Naive B cell (primary cell): Measurements from ENCODE around the gene YPEL5. TPM values are rescaled to one million over a fixed set of nuclear protein-coding genes. Genes with fewer than 3 reads are reported as not detected.

Experiments used
- ATAC-seq, 2 donors: fragments of 150-1000 bp; cut with Tn5 transposase; 2 replicates each; pipeline ENCODE4 v1.10.0; 2021; ENCODE audit warnings: low read depth in 2 of 2, mild to moderate bottlenecking in 2 of 2, moderate library complexity in 2 of 2
- DNase-seq: peaks from one replicate; pipeline ENCODE4 v3.0.0; 2022
- H3K27ac Mint-ChIP-seq, 6 donors: one replicate each; pipeline ENCODE4 v1.8.0; 2020 to 2022; ENCODE audit warnings: mild to moderate bottlenecking in 6 of 6, mixed read lengths in 6 of 6, moderate library complexity in 5 of 6, inconsistent platforms in 2 of 6
- H3K27me3 Mint-ChIP-seq, 3 donors: one replicate each; pipeline ENCODE4 v1.8.0; 2021 to 2022; ENCODE audit warnings: mixed read lengths in 3 of 3, mild to moderate bottlenecking in 1 of 3
- H3K36me3 Mint-ChIP-seq, 2 donors: one replicate each; pipeline ENCODE4 v1.8.0; 2020 to 2022; ENCODE audit warnings: mixed read lengths in 2 of 2, inconsistent platforms in 1 of 2, mild to moderate bottlenecking in 1 of 2
- H3K4me1 Mint-ChIP-seq, 3 donors: one replicate each; pipeline ENCODE4 v1.8.0; 2020 to 2022; ENCODE audit warnings: mixed read lengths in 3 of 3, inconsistent platforms in 1 of 3, mild to moderate bottlenecking in 1 of 3, moderate library complexity in 1 of 3
- H3K4me3 Mint-ChIP-seq, 8 donors: one replicate each; pipeline ENCODE4 v1.8.0; 2020 to 2022; ENCODE audit warnings: mild to moderate bottlenecking in 8 of 8, mixed read lengths in 8 of 8, moderate library complexity in 8 of 8, inconsistent platforms in 2 of 8
- H3K9me3 Mint-ChIP-seq, 7 donors: one replicate each; pipeline ENCODE4 v1.8.0; 2020 to 2022; ENCODE audit warnings: mixed read lengths in 7 of 7, mild to moderate bottlenecking in 5 of 7, inconsistent platforms in 2 of 7, moderate library complexity in 1 of 7
- polyA plus RNA-seq, 6 donors: library from polyadenylated mRNA; unstranded; fragments of 300-500 nt; fragmentation: Illumina TruSeq; gene quantifications; one replicate each; pipeline ENCODE4 v1.2.3, GENCODE V29; 2021; ENCODE audit warnings: low read depth in 6 of 6

The YPEL5 gene
- polyA plus RNA-seq, 6 donors from 2014 or later, result 196 to 315 (median 230) TPM

DNA sequence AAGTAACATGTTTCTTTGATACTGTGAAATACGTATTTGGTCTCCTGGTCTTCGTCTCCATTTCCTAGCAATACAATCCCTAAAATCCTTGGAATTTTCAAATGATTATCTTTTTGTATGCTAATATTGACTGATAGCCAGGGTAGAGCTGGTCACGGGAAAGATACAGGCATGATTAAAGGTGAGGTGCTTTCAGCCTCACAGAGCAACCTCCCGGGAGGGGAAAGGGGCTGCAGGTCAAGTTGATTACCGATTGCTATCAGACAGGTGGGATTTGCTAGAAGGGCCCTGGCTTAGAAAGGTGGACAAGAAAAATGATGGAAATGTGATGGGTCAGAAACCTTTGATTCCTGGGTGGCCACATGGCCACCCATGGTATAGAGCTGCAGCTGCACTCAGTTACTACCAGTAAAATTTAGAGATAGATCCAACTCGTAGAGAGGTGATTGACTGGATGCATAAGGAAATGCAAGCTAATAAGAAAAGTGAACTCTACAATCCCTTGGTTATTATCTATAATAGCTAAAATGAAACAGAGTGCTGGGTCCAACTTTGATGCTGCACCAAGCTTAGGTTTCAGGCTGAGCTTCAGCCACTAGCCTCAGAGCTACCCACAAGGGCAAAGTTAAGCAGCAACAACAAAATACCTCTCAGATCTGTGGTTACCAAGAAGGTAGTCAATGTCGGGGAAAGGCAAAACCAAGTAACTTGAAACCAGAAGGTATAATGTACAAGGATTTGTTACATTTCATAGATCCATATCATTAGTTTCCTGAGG, 15.3 kb downstream of the YPEL5 start:
- peaks cover 38 to 53% (median 49%) of the 10 kb centered on the region in 3 donors for H3K4me1 Mint-ChIP-seq
- peak overlapping the region in 5 of 8 donors; percentile 11 to 46 (median 19) for H3K4me3 Mint-ChIP-seq
- peaks cover 19 to 25% of the 10 kb centered on the region in 2 donors for H3K36me3 Mint-ChIP-seq
- peak overlapping the region in 4 of 6 donors; percentile 24 to 97 (median 96) for H3K27ac Mint-ChIP-seq
- no peaks in the 10 kb centered on the region for H3K27me3 Mint-ChIP-seq
- H3K9me3 Mint-ChIP-seq, result no peaks in the 10 kb centered on the region
- peak; percentile 24 for DNase-seq
- ATAC-seq, result peak in 1 of 2 donors; percentile 2

DNA sequence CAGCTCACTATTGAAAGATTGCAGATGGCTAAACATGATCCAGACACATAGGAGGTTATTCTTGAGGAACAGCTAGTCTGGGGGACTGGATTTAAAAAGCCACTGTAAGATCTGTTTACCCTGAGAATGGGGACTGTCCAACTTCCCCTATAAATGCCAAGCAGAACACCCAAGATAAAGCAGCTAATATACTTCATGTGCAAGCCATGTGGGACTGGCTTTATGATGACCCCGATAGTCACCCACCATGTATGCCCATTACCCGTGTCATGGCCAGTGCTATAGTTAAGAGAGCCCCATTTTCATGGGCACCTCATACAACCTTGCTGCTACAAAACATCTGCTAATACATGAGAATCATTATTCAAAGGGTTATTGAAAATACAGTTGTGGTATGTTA, 16.0 kb downstream of the YPEL5 start:
- Mint-ChIP-seq H3K4me3 (peak overlapping the region in 1 of 8 donors; percentile 46), H3K4me1 (peaks cover 38 to 48% (median 43%) of the 10 kb centered on the region in 3 donors), H3K36me3 (peaks cover 13 to 19% of the 10 kb centered on the region in 2 donors), H3K27ac (peak overlapping the region in 5 of 6 donors; percentile 62 to 97 (median 86)), H3K27me3 (no peaks in the 10 kb centered on the region), H3K9me3 (no peaks in the 10 kb centered on the region)
- ATAC-seq, result peak in 1 of 2 donors; percentile 14
- peak; percentile 31 for DNase-seq

DNA sequence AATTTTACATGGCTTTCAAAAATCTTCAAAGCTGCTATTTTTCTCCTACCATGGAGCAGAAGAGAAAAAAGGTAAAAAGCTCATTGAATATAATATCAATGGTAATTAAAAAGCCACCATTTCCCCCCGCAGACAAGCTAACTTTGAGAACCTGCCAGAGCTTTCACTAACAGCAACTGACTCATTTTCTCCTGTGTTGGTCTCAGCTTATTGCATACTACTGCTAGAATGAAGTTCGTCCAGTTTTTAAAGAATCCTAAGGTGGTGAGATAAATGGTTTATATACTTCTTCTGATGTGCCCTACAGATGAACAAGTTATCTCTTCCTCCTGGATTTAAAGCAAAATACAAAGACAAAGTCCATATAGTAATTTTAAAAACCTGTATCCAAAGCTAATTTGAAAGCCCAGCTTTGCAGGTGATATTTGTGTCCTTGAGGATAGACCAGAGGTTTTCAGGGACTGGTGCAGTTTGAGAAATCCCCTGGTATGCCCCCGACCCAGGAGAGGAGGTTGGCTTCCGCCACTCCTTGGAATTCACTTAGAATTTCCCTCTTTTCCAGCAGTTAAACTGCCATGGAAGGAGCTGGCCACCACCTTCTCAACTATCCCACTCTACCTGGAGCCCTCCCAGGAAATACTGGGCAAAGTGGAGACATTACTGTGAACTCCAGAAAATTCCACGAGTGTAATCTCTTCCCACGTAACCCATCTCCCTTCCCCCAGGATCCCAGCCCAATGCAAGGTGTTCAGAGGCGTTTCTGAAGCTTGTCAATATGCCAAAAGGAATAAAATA, 17.5 kb downstream of the YPEL5 start:
- Mint-ChIP-seq H3K27ac (peak overlapping the region in 3 of 6 donors; percentile 57 to 96 (median 76)), H3K4me3 (peak overlapping the region in 2 of 8 donors; percentile 0 to 12), H3K36me3 (peaks cover 0 to 9% of the 10 kb centered on the region in 2 donors), H3K9me3 (no peaks in the 10 kb centered on the region), H3K4me1 (peaks cover 25 to 41% (median 30%) of the 10 kb centered on the region in 3 donors), H3K27me3 (no peaks in the 10 kb centered on the region)
- no peak for ATAC-seq
- no peak for DNase-seq

DNA sequence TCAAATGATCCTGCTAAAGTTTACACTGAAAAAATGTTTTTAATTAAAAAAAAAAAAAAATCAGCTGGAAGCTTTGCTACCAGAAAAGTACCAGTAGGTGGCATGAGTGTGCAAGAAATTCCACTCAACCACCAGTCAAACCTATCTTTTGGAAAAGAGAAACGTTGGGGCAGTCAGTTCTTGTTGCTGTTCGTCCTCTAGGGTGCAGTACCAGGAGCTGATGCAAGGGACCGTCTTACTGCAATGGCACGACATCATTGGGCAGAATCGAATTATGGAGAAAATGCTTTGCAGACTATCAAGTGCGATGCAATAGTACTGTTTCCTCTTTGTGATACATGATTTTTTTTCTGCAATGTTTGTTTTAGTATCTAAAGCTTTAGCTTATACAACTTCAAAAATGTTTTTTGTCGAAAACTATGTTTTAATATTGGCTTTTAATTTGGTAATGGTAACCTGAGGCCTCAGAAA, 18.3 kb downstream of the YPEL5 start:
- peak; percentile 72 to 91 for ATAC-seq
- Mint-ChIP-seq H3K27me3 (no peaks in the 10 kb centered on the region), H3K36me3 (peaks cover 0 to 9% of the 10 kb centered on the region in 2 donors), H3K4me3 (peak overlapping the region in 2 of 8 donors; percentile 0 to 22), H3K9me3 (no peaks in the 10 kb centered on the region), H3K4me1 (peaks cover 18 to 33% (median 24%) of the 10 kb centered on the region in 3 donors), H3K27ac (peak overlapping the region in 4 of 6 donors; percentile 57 to 96 (median 64))
- peak; percentile 78 for DNase-seq

DNA sequence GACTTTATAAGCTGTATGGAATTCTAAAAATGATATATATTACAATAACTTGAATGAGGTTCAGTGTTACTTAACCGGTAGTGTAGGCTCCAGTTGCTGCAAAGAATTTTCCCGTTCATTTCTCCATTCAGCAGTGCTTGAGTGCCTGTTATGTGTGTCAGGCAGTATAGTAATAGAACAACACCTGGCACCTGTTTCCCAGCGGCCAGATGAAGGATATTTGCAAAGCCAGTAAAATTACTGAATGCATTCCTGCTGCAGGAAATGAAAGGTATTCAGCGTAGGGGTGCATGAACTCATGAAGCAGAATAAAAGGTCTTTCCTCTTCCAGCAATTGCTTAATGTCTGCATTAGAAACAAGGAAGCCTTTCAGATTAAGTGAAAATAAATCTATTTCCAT, 18.8 kb downstream of the YPEL5 start:
- no peak overlapping the region for H3K4me3 Mint-ChIP-seq

DNA sequence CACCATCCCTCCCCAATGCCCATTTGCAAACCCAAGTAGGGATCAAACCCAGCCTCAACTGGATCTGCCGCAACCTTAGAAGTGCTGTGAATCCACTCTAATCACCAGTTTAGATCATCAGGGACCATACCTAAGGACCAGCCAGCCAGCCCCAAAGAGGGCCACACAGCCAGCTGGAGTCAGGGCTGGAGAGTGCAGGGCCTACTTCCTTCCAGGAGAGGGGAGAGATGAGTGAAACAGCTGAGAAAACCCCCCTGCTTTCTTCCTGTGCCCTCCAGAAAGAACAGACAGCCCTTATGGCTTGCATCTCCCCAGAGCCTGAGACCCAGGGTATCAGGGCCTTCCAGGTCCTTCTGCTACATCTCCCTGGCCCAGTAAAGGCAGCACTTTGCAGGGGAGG, 25.8 kb downstream of the YPEL5 start:
- H3K4me1 Mint-ChIP-seq, result peaks cover 0 to 6% (median 0%) of the 10 kb centered on the region in 3 donors
- no peak overlapping the region for H3K4me3 Mint-ChIP-seq
- H3K9me3 Mint-ChIP-seq, result no peaks in the 10 kb centered on the region
- peak overlapping the region in 1 of 6 donors; percentile 20 for H3K27ac Mint-ChIP-seq
- H3K36me3 Mint-ChIP-seq, result no peaks in the 10 kb centered on the region
- DNase-seq, result no peak
- peak in 1 of 2 donors; percentile 18 for ATAC-seq
- H3K27me3 Mint-ChIP-seq, result peaks cover 0 to 5% (median 4%) of the 10 kb centered on the region in 3 donors

More for the DNA sequence above, 18.8 kb downstream of the YPEL5 start:
- ATAC-seq (no peak), DNase-seq (no peak)
- peaks cover 14 to 28% (median 19%) of the 10 kb centered on the region in 3 donors for H3K4me1 Mint-ChIP-seq
- no peaks in the 10 kb centered on the region for H3K27me3 Mint-ChIP-seq
- H3K27ac Mint-ChIP-seq, result peak overlapping the region in 1 of 6 donors; percentile 75
- H3K9me3 Mint-ChIP-seq, result no peaks in the 10 kb centered on the region
- H3K36me3 Mint-ChIP-seq, result peaks cover 0 to 9% of the 10 kb centered on the region in 2 donors

DNA sequence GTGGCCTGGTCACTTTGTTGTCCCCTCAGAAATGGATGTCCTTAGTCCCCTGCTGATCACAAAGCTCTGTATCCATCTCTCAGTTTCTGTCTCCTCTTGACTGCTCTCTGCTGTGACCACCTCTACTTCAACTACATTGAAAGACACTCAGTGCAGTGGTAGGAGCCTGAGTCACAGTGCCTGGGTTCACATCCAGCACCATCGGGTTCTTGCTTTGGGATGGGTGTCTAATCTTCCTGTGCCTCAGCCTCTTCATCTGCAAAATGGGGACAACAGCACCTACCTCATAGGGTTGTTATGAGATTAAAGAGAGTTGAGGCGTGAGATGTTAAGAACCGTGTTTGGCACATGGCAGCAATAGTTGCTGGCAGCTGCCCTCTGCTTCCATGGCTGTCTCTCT, 30.6 kb downstream of the YPEL5 start:
- Mint-ChIP-seq H3K36me3 (no peaks in the 10 kb centered on the region), H3K4me3 (no peak overlapping the region), H3K4me1 (peaks cover 0 to 3% (median 0%) of the 10 kb centered on the region in 3 donors), H3K27me3 (peaks cover 0 to 17% (median 14%) of the 10 kb centered on the region in 3 donors), H3K27ac (peak overlapping the region in 3 of 6 donors; percentile 11 to 54 (median 27)), H3K9me3 (no peaks in the 10 kb centered on the region)
- DNase-seq (no peak), ATAC-seq (no peak)

DNA sequence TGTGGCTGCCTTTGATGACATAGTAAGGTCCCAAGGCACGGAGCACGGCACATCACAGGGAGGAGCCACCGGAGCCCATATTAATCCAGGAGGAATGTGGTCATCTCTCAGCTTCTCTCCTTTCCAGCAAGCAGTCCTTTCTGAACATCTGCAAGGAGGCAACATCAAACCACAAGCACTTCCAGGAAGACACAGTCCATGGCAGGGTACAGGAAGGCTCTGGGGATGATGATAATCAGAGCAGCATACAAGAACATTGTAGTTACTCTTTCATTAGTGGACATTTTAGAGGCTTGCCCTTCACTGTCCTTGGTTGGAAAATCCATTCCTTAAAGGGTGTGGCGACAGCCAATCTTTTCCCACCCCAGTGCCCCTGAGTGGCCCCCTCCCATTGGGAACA, 31.1 kb downstream of the YPEL5 start:
- DNase-seq (no peak), ATAC-seq (no peak)
- Mint-ChIP-seq H3K27ac (peak overlapping the region in 1 of 6 donors; percentile 27), H3K27me3 (peaks cover 0 to 17% (median 14%) of the 10 kb centered on the region in 3 donors), H3K4me1 (peaks cover 0 to 3% (median 0%) of the 10 kb centered on the region in 3 donors), H3K9me3 (no peaks in the 10 kb centered on the region), H3K36me3 (no peaks in the 10 kb centered on the region), H3K4me3 (no peak overlapping the region)

DNA sequence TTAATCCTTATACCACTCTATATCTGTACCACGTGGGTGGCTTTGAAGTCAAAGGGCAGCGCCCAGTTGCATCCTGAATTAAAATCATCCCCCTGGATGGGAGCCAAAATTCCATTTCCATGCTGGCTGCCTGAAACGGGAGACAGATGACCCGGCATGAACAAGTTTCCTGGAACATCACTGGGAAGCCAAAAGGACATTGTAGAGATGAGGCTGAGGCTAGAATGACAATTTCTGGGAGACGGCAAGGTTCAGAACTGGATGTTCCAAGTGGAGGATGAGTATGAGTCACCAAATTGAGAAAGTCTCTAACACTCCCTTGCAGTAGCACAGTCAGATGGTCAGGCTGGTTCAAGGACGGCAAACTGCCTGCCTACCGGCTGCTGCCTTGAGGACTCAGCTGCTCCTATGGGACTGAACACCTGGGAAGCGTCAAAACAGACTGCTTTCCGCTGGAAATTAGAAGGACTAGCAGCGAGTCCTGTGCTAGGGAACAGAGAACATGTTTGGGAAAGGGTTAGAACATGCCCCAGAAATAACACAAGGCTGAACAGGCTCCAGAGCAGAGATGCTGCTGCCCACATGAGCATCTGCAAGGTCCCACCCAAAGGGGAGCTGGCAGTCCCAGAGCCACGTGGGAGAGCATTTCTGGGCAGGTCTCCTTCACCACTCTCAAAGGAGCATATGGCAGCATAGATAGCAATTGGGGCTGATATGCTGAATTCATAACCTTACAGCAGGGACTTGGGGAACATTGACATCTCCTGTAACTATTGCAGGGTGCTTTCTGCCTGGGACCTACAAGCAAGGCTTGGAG, 32.0 kb downstream of the YPEL5 start:
- H3K27ac Mint-ChIP-seq, result no peak overlapping the region
- DNase-seq, result no peak
- no peak overlapping the region for H3K4me3 Mint-ChIP-seq

DNA sequence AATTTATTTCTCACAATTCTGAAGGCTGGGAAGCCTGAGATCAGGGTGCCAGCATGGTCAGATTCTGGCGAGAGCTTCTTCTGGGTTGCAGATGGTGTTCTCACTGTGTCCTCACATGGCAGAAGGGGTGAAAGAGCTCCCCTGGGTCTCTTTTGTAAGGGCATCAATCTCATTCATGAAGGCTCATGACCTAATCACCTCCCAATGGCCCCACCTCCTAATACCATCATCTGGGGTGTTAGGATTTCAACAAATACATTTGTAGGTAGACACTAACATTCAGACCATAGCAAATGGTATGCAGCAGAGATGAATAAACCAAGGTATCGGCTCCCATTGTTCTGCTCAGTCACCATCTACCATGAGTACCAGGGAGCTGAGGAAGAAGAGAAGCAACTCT, 32.7 kb downstream of the YPEL5 start:
- Mint-ChIP-seq H3K36me3 (no peaks in the 10 kb centered on the region), H3K4me1 (peaks cover 0 to 3% (median 0%) of the 10 kb centered on the region in 3 donors), H3K27ac (no peak overlapping the region), H3K9me3 (no peaks in the 10 kb centered on the region), H3K27me3 (peaks cover 2 to 17% (median 14%) of the 10 kb centered on the region in 3 donors), H3K4me3 (no peak overlapping the region)
- no peak for ATAC-seq
- DNase-seq, result no peak

More for the DNA sequence above, 32.0 kb downstream of the YPEL5 start:
- Mint-ChIP-seq H3K36me3 (no peaks in the 10 kb centered on the region), H3K27me3 (peaks cover 0 to 17% (median 14%) of the 10 kb centered on the region in 3 donors), H3K4me1 (peaks cover 0 to 3% (median 0%) of the 10 kb centered on the region in 3 donors), H3K9me3 (no peaks in the 10 kb centered on the region)
- no peak for ATAC-seq

DNA sequence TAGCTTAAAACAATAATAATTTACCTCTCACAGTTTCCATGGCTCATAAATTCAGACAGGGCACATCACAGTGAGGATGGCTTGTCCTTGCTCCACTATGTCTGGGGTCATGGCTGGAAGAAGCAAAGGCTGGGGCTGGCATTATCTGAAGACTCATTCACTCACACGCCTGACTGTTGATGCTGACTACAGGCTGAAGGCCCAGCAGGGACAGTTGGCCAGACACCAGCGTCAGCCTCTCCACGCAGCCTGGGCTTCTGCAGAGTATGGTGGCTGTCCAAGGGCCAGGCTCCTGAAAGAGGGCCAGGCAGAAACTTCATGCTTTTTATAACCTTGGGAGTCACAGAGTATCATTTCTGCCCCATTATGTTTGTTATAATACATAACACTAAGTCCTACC, 33.4 kb downstream of the YPEL5 start:
- peaks cover 0 to 3% (median 0%) of the 10 kb centered on the region in 3 donors for H3K4me1 Mint-ChIP-seq
- no peak overlapping the region for H3K4me3 Mint-ChIP-seq
- no peaks in the 10 kb centered on the region for H3K36me3 Mint-ChIP-seq
- peak overlapping the region in 1 of 6 donors; percentile 9 for H3K27ac Mint-ChIP-seq
- H3K27me3 Mint-ChIP-seq, result peaks cover 3 to 17% (median 14%) of the 10 kb centered on the region in 3 donors
- no peak for DNase-seq
- ATAC-seq, result no peak
- no peaks in the 10 kb centered on the region for H3K9me3 Mint-ChIP-seq

DNA sequence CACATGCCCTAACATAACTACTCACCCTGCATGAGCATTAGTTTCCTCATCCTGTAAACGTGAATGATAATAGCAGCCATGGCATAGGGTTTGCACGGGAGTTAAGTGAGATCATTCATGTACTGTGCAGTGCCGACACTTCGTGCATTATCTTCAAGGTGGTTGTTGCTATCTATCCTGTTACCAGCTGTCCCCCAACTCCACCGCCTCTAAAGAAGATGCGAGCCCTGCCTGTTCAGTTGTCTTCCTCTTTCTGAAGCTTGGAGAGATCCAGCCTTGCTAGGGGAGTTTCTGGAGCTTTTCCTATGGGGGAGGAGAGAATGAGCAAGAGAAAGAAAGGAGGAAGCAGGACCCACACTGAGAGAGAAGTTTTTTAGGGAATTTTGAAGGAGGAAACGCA, 34.4 kb downstream of the YPEL5 start:
- Mint-ChIP-seq H3K4me3 (peak overlapping the region in 1 of 8 donors; percentile 42), H3K27me3 (peaks cover 9 to 17% (median 14%) of the 10 kb centered on the region in 3 donors), H3K4me1 (peaks cover 0 to 3% (median 0%) of the 10 kb centered on the region in 3 donors), H3K36me3 (no peaks in the 10 kb centered on the region), H3K9me3 (no peaks in the 10 kb centered on the region), H3K27ac (peak overlapping the region in 1 of 6 donors; percentile 64)
- DNase-seq (no peak), ATAC-seq (no peak)
